ENCODE results near the gene RASL10B. TPM values are rescaled to one million over a fixed set of nuclear protein-coding genes. Genes with fewer than 3 reads are reported as not detected.
A peak's percentile ranks its signal among the peaks of the same experiment; 100 is the strongest.

RASL10B gene
- total and polyA plus RNA-seq, 2 experiments from 2014 or later, result 0.11 to 0.54 TPM

- no peak overlapping the region for H3K9ac ChIP-seq
- H3K79me2 ChIP-seq (ENCODE audit: insufficient read depth), result no peaks in the 10 kb centered on the region
- no peak for DNase-seq
- no peak overlapping the region for H2AFZ ChIP-seq
- peaks cover 22% of the 10 kb centered on the region for H3K4me1 ChIP-seq (ENCODE audit: insufficient read depth)
- no peak overlapping the region for H3K4me3 ChIP-seq
- TF ChIP-seq EZH2 (IDR thresholded peaks at IDR 0.05; ENCODE audit: insufficient read depth, poor library complexity, severe bottlenecking) (no peak), EZH2phosphoT487 (IDR thresholded peaks at IDR 0.05; ENCODE audit: insufficient read depth, low read depth) (no peak)
- 69 to 70% methylated on average over 3 of the region's 3 CpGs for WGBS, 2 experiments (ENCODE audit: low coverage in 1 of 2, low lambda C conversion rate in 2 of 2, missing lambda C conversion rate in 2 of 2)
- no peaks in the 10 kb centered on the region for H3K27me3 ChIP-seq (replicated peaks; ENCODE audit: insufficient read depth)
- H3K27ac ChIP-seq, result no peak overlapping the region
- H3K4me2 ChIP-seq (ENCODE audit: unreplicated experiment), result no peak overlapping the region
- H3F3A ChIP-seq (ENCODE audit: insufficient read depth), result peaks cover 11% of the 10 kb centered on the region; the same call in 1 of the 2 replicates
- no peaks in the 10 kb centered on the region for H4K20me1 ChIP-seq (ENCODE audit: insufficient read depth)
- H3K9me3 ChIP-seq (ENCODE audit: low read depth), result no peaks in the 10 kb centered on the region
- in situ Hi-C loops (cut with MboI), result no loop called here
- no peaks in the 10 kb centered on the region for H3K9me2 ChIP-seq (ENCODE audit: insufficient read depth)
- H3K36me3 ChIP-seq (ENCODE audit: low read depth), result peaks cover 17% of the 10 kb centered on the region; the same call in 1 of the 2 replicates
Measured at GRCh38 chr17:35728551-35728950, 2.9 kb upstream of the RASL10B start.

GRCh38 chr17:35729405-35729833 is 2.0 kb upstream of the RASL10B start:
- peaks cover 22% of the 10 kb centered on the region for H3K4me1 ChIP-seq (ENCODE audit: insufficient read depth)
- H3F3A ChIP-seq (ENCODE audit: insufficient read depth), result peaks cover 11% of the 10 kb centered on the region; the same call in 1 of the 2 replicates
- H3K9ac ChIP-seq, result no peak overlapping the region
- H3K36me3 ChIP-seq (ENCODE audit: low read depth), result peaks cover 8% of the 10 kb centered on the region; the same call in 1 of the 2 replicates
- no peak overlapping the region for H3K27ac ChIP-seq
- TF ChIP-seq EZH2 (IDR thresholded peaks at IDR 0.05; ENCODE audit: insufficient read depth, poor library complexity, severe bottlenecking), result no peak
- no peak for TF ChIP-seq EZH2phosphoT487 (IDR thresholded peaks at IDR 0.05; ENCODE audit: insufficient read depth, low read depth)
- no peak overlapping the region for H3K4me3 ChIP-seq
- no peaks in the 10 kb centered on the region for H3K9me3 ChIP-seq (ENCODE audit: low read depth)
- no peak overlapping the region for H3K4me2 ChIP-seq (ENCODE audit: unreplicated experiment)
- no peaks in the 10 kb centered on the region for H3K9me2 ChIP-seq (ENCODE audit: insufficient read depth)
- in situ Hi-C loops (cut with MboI), result no loop called here
- H3K79me2 ChIP-seq (ENCODE audit: insufficient read depth), result no peaks in the 10 kb centered on the region
- DNase-seq, result no peak
- no peaks in the 10 kb centered on the region for H4K20me1 ChIP-seq (ENCODE audit: insufficient read depth)
- WGBS, 2 experiments (ENCODE audit: low coverage in 1 of 2, low lambda C conversion rate in 2 of 2, missing lambda C conversion rate in 2 of 2), result 72 to 76% methylated on average over 4 of the region's 4 CpGs
- H2AFZ ChIP-seq, result no peak overlapping the region
- no peaks in the 10 kb centered on the region for H3K27me3 ChIP-seq (replicated peaks; ENCODE audit: insufficient read depth)

- Histone ChIP-seq H2AFZ (no peak overlapping the region), H4K20me1 (ENCODE audit: insufficient read depth) (no peaks in the 10 kb centered on the region), H3K79me2 (ENCODE audit: insufficient read depth) (no peaks in the 10 kb centered on the region), H3K4me2 (ENCODE audit: unreplicated experiment) (peak overlapping the region; percentile 85), H3K9me3 (ENCODE audit: low read depth) (no peaks in the 10 kb centered on the region), H3K36me3 (ENCODE audit: low read depth) (no peaks in the 10 kb centered on the region), H3K9ac (no peak overlapping the region), H3K27me3 (replicated peaks; ENCODE audit: insufficient read depth) (no peaks in the 10 kb centered on the region), H3K4me3 (no peak overlapping the region), H3K9me2 (ENCODE audit: insufficient read depth) (no peaks in the 10 kb centered on the region), H3F3A (ENCODE audit: insufficient read depth) (peaks cover 11% of the 10 kb centered on the region; the same call in 1 of the 2 replicates), H3K4me1 (ENCODE audit: insufficient read depth) (peaks cover 22% of the 10 kb centered on the region), H3K27ac (no peak overlapping the region)
- in situ Hi-C loops (cut with MboI), result no loop called here
- WGBS, 2 experiments (ENCODE audit: low coverage in 1 of 2, low lambda C conversion rate in 2 of 2, missing lambda C conversion rate in 2 of 2), result 65% methylated on average over 10 of the region's 10 CpGs
- peak; percentile 37 for DNase-seq
- TF ChIP-seq EZH2phosphoT487 (IDR thresholded peaks at IDR 0.05; ENCODE audit: insufficient read depth, low read depth), result no peak
- TF ChIP-seq EZH2 (IDR thresholded peaks at IDR 0.05; ENCODE audit: insufficient read depth, poor library complexity, severe bottlenecking), result no peak
Measured at GRCh38 chr17:35730400-35731005, 936 bp upstream of the RASL10B start.

- in situ Hi-C loops (cut with MboI), result no loop called here
- Histone ChIP-seq H2AFZ (no peak overlapping the region), H3K79me2 (ENCODE audit: insufficient read depth) (no peaks in the 10 kb centered on the region), H3F3A (ENCODE audit: insufficient read depth) (peaks cover 6% of the 10 kb centered on the region; the same call in 1 of the 2 replicates), H3K36me3 (ENCODE audit: low read depth) (no peaks in the 10 kb centered on the region), H3K4me2 (ENCODE audit: unreplicated experiment) (peak overlapping the region; percentile 85), H3K27ac (no peak overlapping the region), H4K20me1 (ENCODE audit: insufficient read depth) (no peaks in the 10 kb centered on the region), H3K4me3 (peak overlapping the region; percentile 70), H3K9ac (peak overlapping the region; percentile 43; the same call in 1 of the 2 replicates), H3K9me3 (ENCODE audit: low read depth) (no peaks in the 10 kb centered on the region), H3K4me1 (ENCODE audit: insufficient read depth) (peaks cover 9% of the 10 kb centered on the region), H3K27me3 (replicated peaks; ENCODE audit: insufficient read depth) (no peaks in the 10 kb centered on the region), H3K9me2 (ENCODE audit: insufficient read depth) (no peaks in the 10 kb centered on the region)
- 17 to 30% methylated on average over 26 to 47 of the region's 47 CpGs for WGBS, 2 experiments (ENCODE audit: low coverage in 1 of 2, low lambda C conversion rate in 2 of 2, missing lambda C conversion rate in 2 of 2)
- DNase-seq, result peak; percentile 26
- no peak for TF ChIP-seq EZH2 (IDR thresholded peaks at IDR 0.05; ENCODE audit: insufficient read depth, poor library complexity, severe bottlenecking)
- TF ChIP-seq EZH2phosphoT487 (IDR thresholded peaks at IDR 0.05; ENCODE audit: insufficient read depth, low read depth), result no peak
Measured at GRCh38 chr17:35731917-35732805, 722 bp downstream of the RASL10B start.
